Left kidney (tissue), 2 donors: Measurements from ENCODE around the gene CPPED1. TPM values are rescaled to one million over a fixed set of nuclear protein-coding genes. Genes with fewer than 3 reads are reported as not detected.
"Not testable (repeated sequence)": the region's sequence is repeated elsewhere in the genome, so short reads cannot be mapped to it uniquely, and the experiment has no call there.

Source experiments
- DNase-seq: peaks from one replicate; pipeline ENCODE4 v3.0.0-alpha.2; 2013
- polyA plus RNA-seq: library from polyadenylated mRNA; unstranded; fragments of 120-200 nt; gene quantifications from one replicate; pipeline ENCODE4 v1.2.1, GENCODE V29; 2013; ENCODE audit not compliant: insufficient read length

The CPPED1 gene
- polyA plus RNA-seq, 1 donor, result 25.8 TPM

- DNase-seq, result no peak
Observed at GRCh38 chr16:12769525-12769924, 34.2 kb downstream of the CPPED1 start.

GRCh38 chr16:12767897-12768296 is 35.8 kb downstream of the CPPED1 start:
- DNase-seq, result no peak

GRCh38 chr16:12766853-12767252 is 36.8 kb downstream of the CPPED1 start:
- no peak for DNase-seq

GRCh38 chr16:12766208-12766607 is 37.5 kb downstream of the CPPED1 start:
- DNase-seq, result not testable (repeated sequence)

- DNase-seq, result no peak
Observed at GRCh38 chr16:12764813-12765488, 38.7 kb downstream of the CPPED1 start.

- no peak for DNase-seq
Observed at GRCh38 chr16:12763517-12763916, 40.2 kb downstream of the CPPED1 start.

- no peak for DNase-seq
Observed at GRCh38 chr16:12760819-12761611, 42.7 kb downstream of the CPPED1 start.

- DNase-seq, result no peak
Observed at GRCh38 chr16:12758670-12759558, 44.8 kb downstream of the CPPED1 start.

GRCh38 chr16:12758031-12758669 is 45.5 kb downstream of the CPPED1 start:
- DNase-seq, result no peak

- DNase-seq, result no peak
Observed at GRCh38 chr16:12757546-12757945, 46.1 kb downstream of the CPPED1 start.

GRCh38 chr16:12754824-12755543 is 48.7 kb downstream of the CPPED1 start:
- DNase-seq, result no peak

GRCh38 chr16:12753203-12754023 is 50.3 kb downstream of the CPPED1 start:
- DNase-seq, result no peak

GRCh38 chr16:12752159-12752558 is 51.5 kb downstream of the CPPED1 start:
- DNase-seq, result no peak

GRCh38 chr16:12750554-12750918 is 53.2 kb downstream of the CPPED1 start:
- no peak for DNase-seq

GRCh38 chr16:12749076-12749475 is 54.6 kb downstream of the CPPED1 start:
- no peak for DNase-seq

GRCh38 chr16:12747827-12748226 is 55.9 kb downstream of the CPPED1 start:
- no peak for DNase-seq

- no peak for DNase-seq
Observed at GRCh38 chr16:12747261-12747660, 56.4 kb downstream of the CPPED1 start.

- no peak for DNase-seq
Observed at GRCh38 chr16:12744860-12745259, 58.8 kb downstream of the CPPED1 start.

GRCh38 chr16:12742741-12743140 is 60.9 kb downstream of the CPPED1 start:
- DNase-seq, result no peak

- DNase-seq, result peak; percentile 56
Observed at GRCh38 chr16:12740986-12741610, 62.6 kb downstream of the CPPED1 start.
